Tibial nerve (tissue), 4 donors: ENCODE results near the gene RGL4. TPM values are rescaled to one million over a fixed set of nuclear protein-coding genes. Genes with fewer than 3 reads are reported as not detected.
"Not testable (repeated sequence)": the region's sequence is repeated elsewhere in the genome, so short reads cannot be mapped to it uniquely, and the experiment has no call there.

Source experiments
- DNase-seq, 2 donors: peaks; one replicate each; pipeline ENCODE4 v3.0.0-alpha.2; 2019; ENCODE audit warnings: low spot score in 2 of 2
- H3K27ac ChIP-seq, 4 donors: fragments of 200-600 bp; sonication (generic) in 3 of 4; one replicate each; pipeline ENCODE4 v1.5.1; 2017 to 2019; ENCODE audit warnings: mild to moderate bottlenecking in 1 of 4
- H3K27me3 ChIP-seq, 2 donors: fragments of 200-600 bp; sonication (generic) in 1 of 2; one replicate each; pipeline versions ENCODE4 v1.5.1 to v1.6.0; 2017 to 2019
- H3K36me3 ChIP-seq, 3 donors: fragments of 200-600 bp; sonication (generic); one replicate each; pipeline ENCODE4 v1.5.1; 2018 to 2019
- H3K4me1 ChIP-seq, 4 donors: fragments of 200-600 bp; sonication (generic) in 3 of 4; one replicate each; pipeline ENCODE4 v1.5.1; 2017 to 2019
- H3K4me3 ChIP-seq, 4 donors: fragments of 200-600 bp; sonication (generic) in 3 of 4; one replicate each; pipeline ENCODE4 v1.5.1; 2017 to 2019; ENCODE audit warnings: mild to moderate bottlenecking in 1 of 4, moderate library complexity in 1 of 4
- H3K9me3 ChIP-seq, 4 donors: fragments of 200-600 bp; sonication (generic) in 3 of 4; one replicate each; pipeline ENCODE4 v1.5.1; 2017 to 2019
- EP300 ChIP-seq, 2 donors: sonication (generic); formaldehyde crosslinking; IDR thresholded peaks; one replicate each; pipeline ENCODE4 v1.6.1; 2017; ENCODE audit warnings: antibody characterized with exemption in 2 of 2, mild to moderate bottlenecking in 1 of 2
- POLR2A ChIP-seq, 2 donors: fragments of 450-650 bp; IDR thresholded peaks; one replicate each; pipeline ENCODE4 v1.6.1; 2017; ENCODE audit warnings: antibody characterized with exemption in 2 of 2, mild to moderate bottlenecking in 2 of 2, moderate library complexity in 2 of 2
- WGBS, 2 donors: methylation state at CpG; one replicate each; pipeline ENCODE4 v1.1.5; 2018; 5-methylcytosine and 5-hydroxymethylcytosine counted together
- total RNA-seq, 4 donors: library from RNA; depleted of rRNA; stranded (reverse); fragments of >200 nt; gene quantifications; one replicate each; pipeline ENCODE4 v1.1.0, GENCODE V29; 2016
- TF ChIP-seq, protein P1 (sequence below), 5 experiments: fragments of 200-600 bp in 3 of 5; fragments of 450-650 bp in 2 of 5; sonication (generic) in 3 of 5; IDR thresholded peaks; one replicate each; pipeline ENCODE4 v1.5.1; 2016 to 2019; ENCODE audit warnings: antibody characterized with exemption in 5 of 5, mild to moderate bottlenecking in 3 of 5, moderate library complexity in 2 of 5

Gene RGL4
- total RNA-seq, 4 donors from 2014 or later = not detected

DNA sequence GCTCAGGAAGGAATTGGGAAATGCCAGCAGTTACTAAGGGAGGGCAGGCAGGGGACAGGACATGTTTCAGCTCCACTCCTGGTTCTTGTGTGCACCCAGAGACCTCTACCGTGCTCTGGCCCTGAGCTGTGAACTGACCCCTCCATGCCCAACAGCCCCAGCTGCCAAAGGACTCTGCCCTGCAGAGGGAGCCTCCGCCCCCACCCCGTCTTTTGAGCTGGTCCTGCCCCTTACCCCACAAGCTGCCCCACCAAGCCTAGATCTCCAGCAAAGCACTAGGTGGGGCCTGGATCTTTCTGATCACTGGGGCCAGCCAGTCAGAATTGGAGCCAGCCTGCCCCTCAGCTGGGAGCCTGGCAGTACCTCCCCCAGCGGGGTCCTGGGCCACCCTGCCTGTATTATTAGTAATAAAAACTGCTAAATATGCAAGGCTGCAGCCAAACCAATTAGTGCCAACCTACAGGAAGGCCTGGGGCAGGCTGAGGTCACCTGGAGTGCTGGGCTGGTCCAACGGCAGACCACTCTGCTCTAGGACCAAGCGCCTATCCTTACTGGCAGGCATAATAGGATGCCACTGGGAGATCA is 34.8 kb upstream of the RGL4 start:
- Histone ChIP-seq H3K4me3 (no peak overlapping the region), H3K27ac (no peak overlapping the region), H3K27me3 (no peaks in the 10 kb centered on the region), H3K9me3 (no peaks in the 10 kb centered on the region), H3K4me1 (no peaks in the 10 kb centered on the region), H3K36me3 (peaks cover 0 to 89% (median 5%) of the 10 kb centered on the region in 3 donors)
- no peak for DNase-seq
- 66 to 85% methylated on average over 4 to 5 of the region's 6 CpGs for WGBS, 2 donors
- TF ChIP-seq, protein P1, sequence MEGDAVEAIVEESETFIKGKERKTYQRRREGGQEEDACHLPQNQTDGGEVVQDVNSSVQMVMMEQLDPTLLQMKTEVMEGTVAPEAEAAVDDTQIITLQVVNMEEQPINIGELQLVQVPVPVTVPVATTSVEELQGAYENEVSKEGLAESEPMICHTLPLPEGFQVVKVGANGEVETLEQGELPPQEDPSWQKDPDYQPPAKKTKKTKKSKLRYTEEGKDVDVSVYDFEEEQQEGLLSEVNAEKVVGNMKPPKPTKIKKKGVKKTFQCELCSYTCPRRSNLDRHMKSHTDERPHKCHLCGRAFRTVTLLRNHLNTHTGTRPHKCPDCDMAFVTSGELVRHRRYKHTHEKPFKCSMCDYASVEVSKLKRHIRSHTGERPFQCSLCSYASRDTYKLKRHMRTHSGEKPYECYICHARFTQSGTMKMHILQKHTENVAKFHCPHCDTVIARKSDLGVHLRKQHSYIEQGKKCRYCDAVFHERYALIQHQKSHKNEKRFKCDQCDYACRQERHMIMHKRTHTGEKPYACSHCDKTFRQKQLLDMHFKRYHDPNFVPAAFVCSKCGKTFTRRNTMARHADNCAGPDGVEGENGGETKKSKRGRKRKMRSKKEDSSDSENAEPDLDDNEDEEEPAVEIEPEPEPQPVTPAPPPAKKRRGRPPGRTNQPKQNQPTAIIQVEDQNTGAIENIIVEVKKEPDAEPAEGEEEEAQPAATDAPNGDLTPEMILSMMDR (IDR thresholded peaks at IDR 0.05) = no peak
- no peak for TF ChIP-seq EP300 (IDR thresholded peaks at IDR 0.05)
- TF ChIP-seq POLR2A (IDR thresholded peaks at IDR 0.05) = no peak

DNA sequence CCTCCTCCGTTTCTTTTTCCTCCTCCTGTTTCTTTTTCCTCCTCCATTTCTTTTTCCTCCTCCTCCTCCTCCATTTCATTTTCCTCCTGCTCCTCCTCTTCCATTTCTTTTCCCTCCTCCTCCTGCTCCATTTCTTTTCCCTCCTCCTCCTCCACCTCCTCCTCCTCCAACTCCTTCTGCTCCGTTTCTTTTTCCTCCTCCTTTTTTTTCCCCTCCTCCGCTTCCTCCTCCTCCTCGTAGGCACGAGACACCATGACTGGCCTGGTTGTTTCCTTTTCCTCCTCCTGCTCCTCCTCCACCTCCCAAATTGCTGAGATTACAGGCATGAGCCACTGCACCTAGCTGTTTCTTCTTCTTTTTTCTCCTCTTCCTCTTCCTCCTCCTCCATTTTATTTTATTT is 33.1 kb upstream of the RGL4 start:
- Histone ChIP-seq H3K27ac (no peak overlapping the region), H3K27me3 (no peaks in the 10 kb centered on the region), H3K4me1 (no peaks in the 10 kb centered on the region), H3K9me3 (no peaks in the 10 kb centered on the region), H3K4me3 (no peak overlapping the region), H3K36me3 (peaks cover 0 to 85% (median 5%) of the 10 kb centered on the region in 3 donors)
- TF ChIP-seq EP300 (IDR thresholded peaks at IDR 0.05) (no peak), POLR2A (IDR thresholded peaks at IDR 0.05) (no peak)
- TF ChIP-seq, protein P1 (IDR thresholded peaks at IDR 0.05) = no peak
- DNase-seq = no peak
- WGBS, 2 donors = 67 to 73% methylated on average over 5 of the region's 5 CpGs

DNA sequence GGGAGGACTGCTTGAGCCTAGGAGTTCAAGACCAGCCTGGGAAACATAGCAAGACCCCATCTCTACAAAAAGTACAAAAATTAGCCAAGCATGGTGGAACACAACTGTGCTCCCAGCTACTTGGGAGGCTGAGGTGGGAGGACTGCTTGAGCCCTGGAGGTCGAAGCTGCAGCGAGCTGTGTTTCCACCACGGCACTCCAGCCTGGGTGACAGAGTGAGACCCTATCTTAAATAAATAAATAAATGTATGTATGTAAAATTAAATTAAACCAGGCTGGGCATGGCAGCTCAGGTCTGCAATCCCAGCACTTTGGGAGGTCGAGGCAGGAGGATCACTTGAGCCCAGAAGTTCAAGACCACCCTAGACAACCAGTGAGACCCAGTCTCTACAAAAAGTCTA is 30.4 kb upstream of the RGL4 start:
- H3K27ac ChIP-seq, H3K4me1 ChIP-seq, H3K4me3 ChIP-seq, DNase-seq, H3K27me3 ChIP-seq, H3K9me3 ChIP-seq: not testable (repeated sequence)
- peaks cover 0 to 76% (median 5%) of the 10 kb centered on the region in 3 donors for H3K36me3 ChIP-seq
- 96 to 98% methylated on average over 4 of the region's 4 CpGs for WGBS, 2 donors

DNA sequence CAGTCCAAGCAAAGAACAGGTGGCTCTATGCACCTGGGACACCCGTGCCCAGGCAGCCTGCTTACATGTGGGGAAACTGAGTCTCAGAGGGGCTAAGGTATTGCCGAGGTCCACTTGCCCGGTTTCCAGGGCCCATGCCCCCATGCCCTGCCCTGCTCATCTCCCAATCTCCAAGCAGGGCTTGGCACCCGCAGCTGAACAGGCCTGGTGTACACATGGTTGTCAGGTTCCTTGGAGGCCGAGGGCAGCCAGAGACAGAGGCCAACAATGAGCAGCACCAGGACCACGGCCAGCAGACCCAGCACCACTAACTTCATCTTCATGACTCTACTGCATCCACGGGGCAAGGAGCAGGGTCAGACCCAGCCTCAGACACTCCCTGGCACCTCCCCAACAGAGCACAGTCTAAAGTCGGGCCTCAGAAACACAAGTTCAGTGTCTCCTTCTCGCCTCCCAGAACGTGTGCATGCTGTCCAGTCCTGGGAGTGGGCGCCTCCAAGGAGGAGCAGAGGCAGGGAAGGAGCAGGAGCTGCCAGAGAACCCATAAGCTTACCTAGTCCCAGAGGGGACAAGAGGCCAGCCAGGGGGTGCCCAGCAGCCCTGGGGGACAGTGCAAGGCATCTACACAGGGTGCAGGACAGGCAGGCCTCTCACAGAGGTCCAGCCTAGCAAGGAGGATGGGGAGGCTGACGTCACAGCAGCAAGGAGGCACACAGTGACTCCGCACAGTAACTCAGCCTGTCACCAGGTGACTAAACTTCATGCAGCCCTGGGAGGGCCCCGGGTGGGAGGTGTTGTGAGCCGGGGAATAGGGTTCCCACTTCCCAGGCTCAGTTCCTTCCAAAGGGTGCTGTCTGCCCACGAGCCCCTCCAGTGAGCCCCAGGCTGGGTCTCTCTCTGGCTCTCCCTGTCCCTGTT is 20.2 kb upstream of the RGL4 start:
- no peak for DNase-seq

DNA sequence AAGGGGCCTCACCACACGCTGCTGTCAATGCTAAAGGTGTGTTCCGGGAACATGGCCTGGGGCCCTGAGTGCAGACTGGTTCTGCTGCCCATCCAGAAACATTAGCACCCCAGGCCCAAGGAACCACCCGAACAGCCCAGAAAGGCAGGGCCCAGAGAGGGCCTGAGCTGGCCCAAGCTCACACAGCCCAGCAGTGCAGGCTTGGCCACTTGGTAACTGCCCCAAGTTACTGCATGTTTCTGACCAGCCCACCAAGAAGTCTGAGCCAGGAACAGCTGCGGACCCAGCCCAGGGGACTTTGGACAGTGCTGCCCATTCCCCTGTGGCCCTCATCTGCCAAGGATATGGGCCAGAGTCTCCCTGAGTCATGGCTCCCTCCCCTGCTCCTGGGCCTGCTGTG is 19.4 kb upstream of the RGL4 start:
- H3K4me1 ChIP-seq, H3K27ac ChIP-seq, H3K4me3 ChIP-seq, H3K9me3 ChIP-seq, DNase-seq, H3K27me3 ChIP-seq: not testable (repeated sequence)
- peaks cover 0 to 34% (median 0%) of the 10 kb centered on the region in 3 donors for H3K36me3 ChIP-seq
- 0% methylated on average over 1 of the region's 4 CpGs; no CpG with 5 or more reads in 1 of the 2 donors for WGBS, 2 donors

More for the DNA sequence above, 20.2 kb upstream of the RGL4 start:
- Histone ChIP-seq H3K27me3 (no peaks in the 10 kb centered on the region), H3K9me3 (no peaks in the 10 kb centered on the region), H3K4me3 (no peak overlapping the region), H3K4me1 (no peaks in the 10 kb centered on the region), H3K36me3 (peaks cover 0 to 34% (median 0%) of the 10 kb centered on the region in 3 donors), H3K27ac (no peak overlapping the region)
- TF ChIP-seq POLR2A (IDR thresholded peaks at IDR 0.05) (no peak), EP300 (IDR thresholded peaks at IDR 0.05) (no peak)
- TF ChIP-seq, protein P1 (IDR thresholded peaks at IDR 0.05) = no peak
- 69 to 73% methylated on average over 12 to 15 of the region's 16 CpGs for WGBS, 2 donors

DNA sequence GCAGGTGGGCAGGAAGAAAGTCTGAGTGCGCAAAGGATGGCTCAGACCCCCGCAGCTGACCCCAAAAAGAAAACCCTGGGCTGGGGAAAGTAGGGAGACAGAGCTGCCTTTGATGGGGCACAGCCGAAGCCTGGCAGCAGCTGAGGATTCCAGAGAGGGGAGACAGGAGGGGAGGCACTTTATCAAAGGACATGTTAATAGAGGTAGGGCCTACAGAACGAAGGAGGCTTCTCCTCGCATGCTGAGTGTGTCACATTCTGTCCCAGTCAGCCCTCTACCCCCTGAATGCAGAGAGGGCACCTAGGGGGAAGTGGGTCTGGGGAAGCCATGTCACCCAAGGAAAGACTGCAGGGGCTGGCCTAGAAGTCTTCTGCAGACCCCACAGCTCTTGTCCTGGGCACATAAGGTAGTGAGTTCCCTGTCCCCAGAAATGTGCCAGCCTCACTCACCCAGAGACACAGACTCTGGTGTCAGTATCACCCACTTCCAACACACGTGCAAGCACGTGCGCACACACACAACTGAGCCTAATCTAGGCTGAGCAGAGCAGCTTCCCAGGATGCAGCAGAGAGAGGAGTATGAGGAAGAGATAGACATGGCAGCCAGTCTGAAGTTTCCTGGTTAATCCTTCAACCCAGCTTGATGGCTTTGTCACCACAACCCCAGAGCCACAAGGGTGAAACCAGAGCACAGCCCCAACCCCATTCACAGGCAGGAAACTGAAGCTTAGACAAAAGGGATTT is 18.3 kb upstream of the RGL4 start:
- not testable (repeated sequence) for H3K9me3 ChIP-seq, DNase-seq, H3K27me3 ChIP-seq, H3K4me1 ChIP-seq, H3K4me3 ChIP-seq, H3K27ac ChIP-seq
- H3K36me3 ChIP-seq = peaks cover 0 to 43% (median 0%) of the 10 kb centered on the region in 3 donors
- WGBS, 2 donors = 81 to 83% methylated on average over 8 of the region's 8 CpGs
